Esophagus muscularis mucosa (tissue), 3 donors: ENCODE results near the gene FAT1.

ENCODE experiments used
- CTCF ChIP-seq, 3 experiments: fragments of 200-600 bp in 2 of 3; fragments of 450-650 bp in 1 of 3; sonication (generic) in 2 of 3; IDR thresholded peaks; one replicate each; pipeline ENCODE4 v1.5.1; 2017 to 2019; ENCODE audit warnings: antibody characterized with exemption in 3 of 3, mild to moderate bottlenecking in 2 of 3, moderate library complexity in 1 of 3
- POLR2A ChIP-seq: fragments of 450-650 bp; IDR thresholded peaks from one replicate; pipeline ENCODE4 v1.6.1; 2017; ENCODE audit warnings: antibody characterized with exemption, moderate library complexity, mild to moderate bottlenecking, low read depth

DNA sequence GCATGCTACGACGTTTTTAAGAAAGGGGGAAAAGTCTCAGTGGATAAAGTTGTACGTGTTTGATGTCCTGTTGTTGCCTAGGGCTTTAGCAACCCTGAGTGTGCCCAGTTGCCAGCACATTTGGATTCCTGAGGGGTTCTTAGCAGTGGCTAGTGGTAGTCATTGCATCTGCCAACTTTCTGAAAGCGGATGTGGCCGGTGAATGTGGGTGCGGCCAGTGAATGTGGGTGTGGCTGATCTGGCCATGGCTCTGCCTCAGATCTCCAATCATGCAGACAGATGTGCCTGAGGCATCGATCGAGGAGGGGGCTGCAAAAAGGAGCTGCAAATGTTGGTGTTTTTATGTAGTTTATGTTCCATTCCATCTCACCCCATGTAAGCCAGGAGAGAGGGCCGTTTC, 41.5 kb upstream of the FAT1 start:
- no peak for TF ChIP-seq CTCF (IDR thresholded peaks at IDR 0.05)
- no peak for TF ChIP-seq POLR2A
